HG03045 (cell line): ENCODE measurements around the gene BZW2.

Experiments used
- ATAC-seq: cut with Tn5 transposase; IDR thresholded peaks from one replicate; pipeline ENCODE4 v1.9.1; 2021; ENCODE audit warnings: mild to moderate bottlenecking, moderate library complexity; ENCODE audit not compliant: unreplicated experiment

Gene BZW2

DNA sequence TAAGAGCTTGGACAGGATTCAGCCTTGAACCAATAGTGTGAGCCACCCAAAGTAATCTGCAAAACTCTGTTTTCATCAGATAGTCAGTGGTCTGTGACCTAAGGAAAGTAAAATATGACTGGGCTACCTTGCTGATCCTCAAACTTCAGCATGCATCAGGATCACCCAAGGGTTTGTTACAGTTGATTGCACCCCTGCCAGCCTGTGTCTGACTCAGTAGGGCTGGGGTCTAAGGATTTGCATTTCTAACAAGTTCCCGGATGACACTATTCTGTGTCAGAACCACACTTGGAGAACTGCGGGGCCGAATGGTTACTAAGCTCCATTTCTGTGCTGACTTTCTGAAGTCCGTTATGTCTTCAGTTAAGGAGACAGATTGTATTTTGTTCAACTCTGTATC, 66.9 kb downstream of the BZW2 start:
- ATAC-seq = no peak

DNA sequence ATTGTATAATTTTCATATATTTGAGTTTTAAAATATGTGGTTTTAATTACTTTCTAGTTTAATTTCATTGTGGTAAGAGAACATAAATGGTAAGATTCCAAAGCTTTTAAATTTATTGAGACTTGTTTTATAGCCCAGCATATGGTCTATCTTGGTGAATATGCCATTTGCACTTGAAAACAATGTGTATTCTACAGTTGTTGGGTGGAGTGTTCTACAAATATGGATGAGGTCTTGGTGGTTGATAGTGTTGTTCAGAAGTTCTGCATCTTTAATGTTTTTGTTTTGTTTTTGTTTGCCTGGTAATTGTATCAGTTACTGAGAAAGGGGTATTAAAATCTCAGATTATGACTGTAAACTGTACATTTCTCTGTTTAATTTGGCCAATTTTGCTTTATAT, 69.9 kb downstream of the BZW2 start:
- ATAC-seq = no peak

- ATAC-seq = no peak
Observed at GRCh38 chr7:16718111-16718656, 72.2 kb downstream of the BZW2 start.

- ATAC-seq = no peak
Observed at GRCh38 chr7:16719699-16720098, 73.7 kb downstream of the BZW2 start.

- no peak for ATAC-seq
Observed at GRCh38 chr7:16721541-16721940, 75.6 kb downstream of the BZW2 start.

GRCh38 chr7:16724344-16724743, 78.4 kb downstream of the BZW2 start:
- no peak for ATAC-seq

- ATAC-seq = no peak
Observed at GRCh38 chr7:16726189-16726588, 80.2 kb downstream of the BZW2 start.

DNA sequence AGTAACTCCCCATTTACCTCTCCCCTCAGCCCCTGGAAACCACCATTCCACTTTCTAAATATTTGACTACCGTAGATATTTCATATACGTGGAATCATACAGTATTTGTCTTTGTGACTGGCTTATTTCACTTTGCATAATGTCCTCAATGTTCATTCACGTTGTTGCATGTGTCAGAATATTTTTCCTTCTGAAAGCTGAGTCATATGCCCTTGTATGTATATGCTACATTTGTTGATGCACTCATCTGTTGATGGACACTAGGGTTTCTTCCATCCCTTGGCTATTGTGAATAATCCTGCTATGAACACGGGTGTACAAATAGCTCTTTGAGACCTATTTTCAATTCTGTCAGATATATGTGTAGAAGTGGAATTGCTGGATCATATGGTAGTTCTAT, 81.8 kb downstream of the BZW2 start:
- no peak for ATAC-seq

DNA sequence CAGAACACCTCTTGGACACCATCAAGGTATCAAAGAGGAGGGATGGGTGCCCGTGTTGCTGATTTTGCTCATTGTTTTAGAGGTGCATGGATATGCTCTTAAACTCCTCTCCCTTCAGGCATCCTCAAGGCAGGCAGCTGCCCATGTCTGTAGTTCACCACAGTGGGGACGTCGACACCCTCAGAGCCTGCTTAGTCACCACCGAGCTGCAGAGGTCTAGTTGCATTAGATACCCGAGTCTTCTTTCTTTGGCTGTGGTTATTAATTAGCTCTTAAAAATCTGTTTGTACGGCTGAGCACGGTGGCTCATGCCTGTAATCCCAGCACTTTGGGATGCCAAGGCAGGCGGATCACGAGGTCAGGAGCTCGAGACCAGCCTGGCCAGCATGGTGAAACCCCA, 82.8 kb downstream of the BZW2 start:
- no peak for ATAC-seq

- ATAC-seq = no peak
Observed at GRCh38 chr7:16729541-16729940, 83.6 kb downstream of the BZW2 start.

DNA sequence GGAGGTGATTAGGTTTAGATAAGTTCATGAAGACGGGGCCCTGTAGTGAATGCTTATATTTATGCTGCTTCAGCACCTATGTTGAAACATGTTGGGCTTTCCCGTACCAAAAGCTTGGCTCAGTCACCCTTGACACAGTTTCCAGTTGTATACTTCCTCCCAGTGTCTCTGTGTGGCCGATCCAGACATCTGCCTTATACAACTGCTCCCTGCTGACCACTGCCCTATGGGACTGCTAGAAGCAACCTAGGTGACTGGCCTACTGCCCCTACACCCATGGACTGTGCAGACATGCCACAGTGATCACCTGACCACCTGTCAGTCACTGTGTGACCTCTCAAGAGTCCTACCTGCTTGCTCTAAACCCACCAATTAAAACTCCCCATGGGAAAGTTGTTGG, 85.0 kb downstream of the BZW2 start:
- ATAC-seq = no peak

- ATAC-seq = no peak
Observed at GRCh38 chr7:16732828-16733227, 86.8 kb downstream of the BZW2 start.

DNA sequence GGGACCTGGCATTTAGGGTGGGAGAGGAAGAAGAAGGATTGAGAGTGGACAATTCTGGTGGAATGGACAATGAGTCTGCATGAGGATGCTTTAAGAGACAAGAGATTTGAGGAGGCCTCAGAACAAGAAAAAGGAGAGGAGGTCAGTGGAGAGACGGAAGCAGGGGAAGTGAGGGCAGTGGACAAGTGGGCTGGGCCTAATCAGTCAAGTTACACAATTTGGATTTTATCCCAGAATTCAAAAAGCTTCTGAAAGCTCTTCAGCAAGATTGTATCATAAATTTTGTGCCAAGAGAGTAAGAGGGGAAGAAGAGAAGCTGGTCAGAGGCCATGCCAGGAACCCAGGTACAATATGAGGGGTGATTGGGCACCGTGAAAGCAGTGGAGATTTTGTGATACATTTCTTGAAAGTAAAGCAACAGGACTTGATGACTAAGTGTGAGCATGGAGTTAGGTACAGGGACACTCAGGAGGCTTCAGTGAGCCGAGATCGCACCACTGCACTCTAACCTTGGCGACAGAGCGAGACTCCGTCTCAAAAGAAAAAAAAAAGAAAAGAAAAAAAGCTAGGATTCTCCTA, 88.3 kb downstream of the BZW2 start:
- ATAC-seq = no peak

GRCh38 chr7:16735020-16735419, 89.0 kb downstream of the BZW2 start:
- no peak for ATAC-seq

- no peak for ATAC-seq
Observed at GRCh38 chr7:16738011-16738688, 92.2 kb downstream of the BZW2 start.

GRCh38 chr7:16739863-16740622, 94.1 kb downstream of the BZW2 start:
- no peak for ATAC-seq

GRCh38 chr7:16740623-16740953, 94.6 kb downstream of the BZW2 start:
- no peak for ATAC-seq

GRCh38 chr7:16740996-16741395, 95.0 kb downstream of the BZW2 start:
- ATAC-seq = no peak

- ATAC-seq = no peak
Observed at GRCh38 chr7:16741676-16742075, 95.7 kb downstream of the BZW2 start.

DNA sequence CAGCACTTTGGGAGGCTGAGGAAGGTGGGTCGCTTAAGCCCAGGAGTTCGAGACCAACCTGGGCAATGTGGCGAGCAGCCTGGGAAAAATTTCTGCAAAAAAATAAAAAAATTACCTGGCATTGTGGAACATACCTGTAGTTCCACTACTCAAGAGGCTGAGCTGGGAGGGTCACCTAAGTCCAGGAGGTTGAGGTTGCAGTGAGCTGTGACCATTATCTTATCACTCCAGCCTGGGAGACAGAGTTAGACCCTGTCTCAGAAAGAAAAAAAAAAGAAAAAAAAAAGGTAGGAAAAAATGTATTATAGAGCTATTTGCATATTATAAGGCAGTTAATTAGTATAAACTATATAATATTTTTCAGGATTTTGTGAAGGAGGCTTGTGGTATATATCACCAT, 96.6 kb downstream of the BZW2 start:
- no peak for ATAC-seq

GRCh38 chr7:16743236-16743635, 97.3 kb downstream of the BZW2 start:
- no peak for ATAC-seq
